HepG2 (cell line): Measurements from ENCODE around the gene SFT2D2. TPM values are rescaled to one million over a fixed set of nuclear protein-coding genes. Genes with fewer than 3 reads are reported as not detected.

Experiments
- ETV5 ChIP-seq: IDR thresholded peaks from 2 replicates; pipeline ENCODE4 v1.6.1; 2018; ENCODE audit warnings: missing biosample characterization, missing genetic modification reagents, inconsistent platforms, borderline replicate concordance
- IKZF5 ChIP-seq: IDR thresholded peaks from 2 replicates; pipeline ENCODE4 v1.6.1; 2018; ENCODE audit warnings: missing genetic modification reagents, mild to moderate bottlenecking, missing compliant biosample characterization
- MYPOP ChIP-seq: sonication (generic); formaldehyde crosslinking; IDR thresholded peaks from 2 replicates; pipeline ENCODE4 v1.8.1; 2023; ENCODE audit warnings: mild to moderate bottlenecking, moderate library complexity, missing genetic modification reagents
- RBM22 ChIP-seq: fragments of 200-400 bp; formaldehyde crosslinking; optimal IDR thresholded peaks from 2 replicates; pipeline ENCODE3; 2017; ENCODE audit warnings: mild to moderate bottlenecking, low read length, moderate library complexity
- RFX1 ChIP-seq: fragments of 450-650 bp; IDR thresholded peaks from 2 replicates; pipeline ENCODE4 v1.6.1; 2017
- RNF2 ChIP-seq: fragments of 450-650 bp; conservative IDR thresholded peaks from 2 replicates; pipeline ENCODE4 v1.6.1; 2016; ENCODE audit warnings: low read depth
- SNAPC2 ChIP-seq: sonication (generic); formaldehyde crosslinking; IDR thresholded peaks from 2 replicates; pipeline ENCODE4 v1.8.1; 2022; ENCODE audit warnings: mild to moderate bottlenecking, missing genetic modification reagents
- TCF7L2 ChIP-seq: IDR thresholded peaks from 2 replicates; pipeline ENCODE4 v1.6.1; 2011; ENCODE audit warnings: mild to moderate bottlenecking, low read depth, low read length, moderate library complexity
- ZFP82 ChIP-seq: sonication (generic); formaldehyde crosslinking; IDR thresholded peaks from 2 replicates; pipeline ENCODE4 v1.5.1; 2020; ENCODE audit warnings: mild to moderate bottlenecking, missing genetic modification reagents, borderline replicate concordance
- ZKSCAN1 ChIP-seq: fragments of 150-350 bp; IDR thresholded peaks from 2 replicates; pipeline ENCODE4 v1.6.1; 2014; ENCODE audit warnings: low read length
- ZMAT3 ChIP-seq: sonication (generic); formaldehyde crosslinking; conservative IDR thresholded peaks from 2 replicates; pipeline ENCODE4 v1.7.0; 2021; ENCODE audit warnings: missing genetic modification reagents
- ZMYM4 ChIP-seq: sonication (generic); formaldehyde crosslinking; IDR thresholded peaks from 2 replicates; pipeline ENCODE4 v1.8.1; 2023; ENCODE audit warnings: mild to moderate bottlenecking, missing genetic modification reagents
- ZNF382 ChIP-seq: sonication (generic); formaldehyde crosslinking; IDR thresholded peaks from 2 replicates; pipeline ENCODE4 v1.5.0; 2020; ENCODE audit warnings: missing genetic modification reagents, mild to moderate bottlenecking, borderline replicate concordance
- ZNF598 ChIP-seq: sonication (generic); formaldehyde crosslinking; IDR thresholded peaks from 2 replicates; pipeline ENCODE4 v1.5.1; 2020; ENCODE audit warnings: mild to moderate bottlenecking, missing genetic modification reagents, borderline replicate concordance
- ZNF768 ChIP-seq: sonication (generic); formaldehyde crosslinking; IDR thresholded peaks from 2 replicates; pipeline ENCODE4 v1.4.0; 2020; ENCODE audit warnings: missing genetic modification reagents
- ZNF816 ChIP-seq: sonication (generic); formaldehyde crosslinking; IDR thresholded peaks from 2 replicates; pipeline ENCODE4 v1.8.0; 2022; ENCODE audit warnings: missing genetic modification reagents, mild to moderate bottlenecking, borderline replicate concordance
- ZNF891 ChIP-seq: sonication (generic); formaldehyde crosslinking; IDR thresholded peaks from 2 replicates; pipeline ENCODE4 v1.5.0; 2020; ENCODE audit warnings: mild to moderate bottlenecking, missing genetic modification reagents
- ZSCAN9 ChIP-seq: IDR thresholded peaks from 2 replicates; pipeline ENCODE4 v1.6.1; 2016; ENCODE audit warnings: borderline replicate concordance
- polyA plus RNA-seq, 8 experiments: library from polyadenylated mRNA; depleted of rRNA in 3 of 8; stranded (reverse) in 7 of 8; unstranded in 1 of 8; fragments of >200 nt; fragmentation: Illumina TruSeq in 4 of 8; extraction: Trizol in 4 of 8; gene quantifications; 2 replicates each; pipeline versions ENCODE4 v1.2.1 to v1.2.3, GENCODE V29; 2011 to 2016; ENCODE audit warnings: low read depth in 4 of 8, missing spikeins in 1 of 8, mixed read lengths in 1 of 8; ENCODE audit not compliant: insufficient read depth in 1 of 8
- total RNA-seq, 5 experiments: library from RNA; depleted of rRNA; stranded (reverse); fragments of >200 nt; fragmentation: Illumina TruSeq; extraction: Trizol; gene quantifications; 2 replicates each; pipeline ENCODE4 v1.2.3, GENCODE V29; 2016; ENCODE audit warnings: low read depth in 1 of 5
- TF ChIP-seq, protein P1 (sequence below): sonication (generic); formaldehyde crosslinking; IDR thresholded peaks from 2 replicates; pipeline ENCODE4 v1.4.0; 2020; ENCODE audit warnings: mild to moderate bottlenecking, missing genetic modification reagents
- TF ChIP-seq, protein P2 (sequence below): conservative IDR thresholded peaks from 2 replicates; pipeline ENCODE4 v1.6.1; 2018; ENCODE audit warnings: missing genetic modification reagents
- TF ChIP-seq, protein P3 (sequence below): sonication (generic); formaldehyde crosslinking; IDR thresholded peaks from 2 replicates; pipeline ENCODE4 v1.4.0; 2020; ENCODE audit warnings: mild to moderate bottlenecking, missing genetic modification reagents

The SFT2D2 gene
- total and polyA plus RNA-seq, 2 of the 13 experiments (the other 11 are each of a cell fraction or from before 2014, with no cell fraction given): 10.0 to 28.8 TPM

- TF ChIP-seq, protein P1, sequence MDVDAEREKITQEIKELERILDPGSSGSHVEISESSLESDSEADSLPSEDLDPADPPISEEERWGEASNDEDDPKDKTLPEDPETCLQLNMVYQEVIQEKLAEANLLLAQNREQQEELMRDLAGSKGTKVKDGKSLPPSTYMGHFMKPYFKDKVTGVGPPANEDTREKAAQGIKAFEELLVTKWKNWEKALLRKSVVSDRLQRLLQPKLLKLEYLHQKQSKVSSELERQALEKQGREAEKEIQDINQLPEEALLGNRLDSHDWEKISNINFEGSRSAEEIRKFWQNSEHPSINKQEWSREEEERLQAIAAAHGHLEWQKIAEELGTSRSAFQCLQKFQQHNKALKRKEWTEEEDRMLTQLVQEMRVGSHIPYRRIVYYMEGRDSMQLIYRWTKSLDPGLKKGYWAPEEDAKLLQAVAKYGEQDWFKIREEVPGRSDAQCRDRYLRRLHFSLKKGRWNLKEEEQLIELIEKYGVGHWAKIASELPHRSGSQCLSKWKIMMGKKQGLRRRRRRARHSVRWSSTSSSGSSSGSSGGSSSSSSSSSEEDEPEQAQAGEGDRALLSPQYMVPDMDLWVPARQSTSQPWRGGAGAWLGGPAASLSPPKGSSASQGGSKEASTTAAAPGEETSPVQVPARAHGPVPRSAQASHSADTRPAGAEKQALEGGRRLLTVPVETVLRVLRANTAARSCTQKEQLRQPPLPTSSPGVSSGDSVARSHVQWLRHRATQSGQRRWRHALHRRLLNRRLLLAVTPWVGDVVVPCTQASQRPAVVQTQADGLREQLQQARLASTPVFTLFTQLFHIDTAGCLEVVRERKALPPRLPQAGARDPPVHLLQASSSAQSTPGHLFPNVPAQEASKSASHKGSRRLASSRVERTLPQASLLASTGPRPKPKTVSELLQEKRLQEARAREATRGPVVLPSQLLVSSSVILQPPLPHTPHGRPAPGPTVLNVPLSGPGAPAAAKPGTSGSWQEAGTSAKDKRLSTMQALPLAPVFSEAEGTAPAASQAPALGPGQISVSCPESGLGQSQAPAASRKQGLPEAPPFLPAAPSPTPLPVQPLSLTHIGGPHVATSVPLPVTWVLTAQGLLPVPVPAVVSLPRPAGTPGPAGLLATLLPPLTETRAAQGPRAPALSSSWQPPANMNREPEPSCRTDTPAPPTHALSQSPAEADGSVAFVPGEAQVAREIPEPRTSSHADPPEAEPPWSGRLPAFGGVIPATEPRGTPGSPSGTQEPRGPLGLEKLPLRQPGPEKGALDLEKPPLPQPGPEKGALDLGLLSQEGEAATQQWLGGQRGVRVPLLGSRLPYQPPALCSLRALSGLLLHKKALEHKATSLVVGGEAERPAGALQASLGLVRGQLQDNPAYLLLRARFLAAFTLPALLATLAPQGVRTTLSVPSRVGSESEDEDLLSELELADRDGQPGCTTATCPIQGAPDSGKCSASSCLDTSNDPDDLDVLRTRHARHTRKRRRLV (CRISPR knock-in tag): peak; percentile 53; the same call in 1 of the 2 replicates
- no peak for TF ChIP-seq TCF7L2
- TF ChIP-seq ZMAT3: no peak
- TF ChIP-seq, protein P2, sequence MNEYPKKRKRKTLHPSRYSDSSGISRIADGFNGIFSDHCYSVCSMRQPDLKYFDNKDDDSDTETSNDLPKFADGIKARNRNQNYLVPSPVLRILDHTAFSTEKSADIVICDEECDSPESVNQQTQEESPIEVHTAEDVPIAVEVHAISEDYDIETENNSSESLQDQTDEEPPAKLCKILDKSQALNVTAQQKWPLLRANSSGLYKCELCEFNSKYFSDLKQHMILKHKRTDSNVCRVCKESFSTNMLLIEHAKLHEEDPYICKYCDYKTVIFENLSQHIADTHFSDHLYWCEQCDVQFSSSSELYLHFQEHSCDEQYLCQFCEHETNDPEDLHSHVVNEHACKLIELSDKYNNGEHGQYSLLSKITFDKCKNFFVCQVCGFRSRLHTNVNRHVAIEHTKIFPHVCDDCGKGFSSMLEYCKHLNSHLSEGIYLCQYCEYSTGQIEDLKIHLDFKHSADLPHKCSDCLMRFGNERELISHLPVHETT: peak; percentile 89
- no peak for TF ChIP-seq ZNF382 (CRISPR knock-in tag)
- TF ChIP-seq ZNF598 (CRISPR knock-in tag): no peak
- TF ChIP-seq, protein P3, sequence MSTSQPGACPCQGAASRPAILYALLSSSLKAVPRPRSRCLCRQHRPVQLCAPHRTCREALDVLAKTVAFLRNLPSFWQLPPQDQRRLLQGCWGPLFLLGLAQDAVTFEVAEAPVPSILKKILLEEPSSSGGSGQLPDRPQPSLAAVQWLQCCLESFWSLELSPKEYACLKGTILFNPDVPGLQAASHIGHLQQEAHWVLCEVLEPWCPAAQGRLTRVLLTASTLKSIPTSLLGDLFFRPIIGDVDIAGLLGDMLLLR: peak; percentile 24; the same call in 1 of the 2 replicates
- TF ChIP-seq ZFP82 (CRISPR knock-in tag): peak; percentile 87
- 0 out of 2 replicates have a peak, but pooled peaks have one; percentile 34 for TF ChIP-seq IKZF5 (CRISPR knock-in tag)
- TF ChIP-seq ZKSCAN1: no peak
- TF ChIP-seq ZNF816: peak; percentile 89
- TF ChIP-seq MYPOP (CRISPR knock-in tag): peak; percentile 49; the same call in 1 of the 2 replicates
- peak; percentile 97 for TF ChIP-seq ZMYM4 (CRISPR knock-in tag)
- TF ChIP-seq SNAPC2 (CRISPR knock-in tag): peak; percentile 76; the same call in 1 of the 2 replicates
- TF ChIP-seq RFX1: no peak
- peak; percentile 92 for TF ChIP-seq ZNF891 (CRISPR knock-in tag)
- TF ChIP-seq ZSCAN9 (CRISPR knock-in tag): no peak
- TF ChIP-seq ZNF768 (CRISPR knock-in tag): 0 out of 2 replicates have a peak, but pooled peaks have one; percentile 45
- TF ChIP-seq RNF2: no peak
- no peak for TF ChIP-seq RBM22
- TF ChIP-seq ETV5 (CRISPR knock-in tag): peak; percentile 56; the same call in 1 of the 2 replicates
Observed at GRCh38 chr1:168178638-168179437, 47.0 kb upstream of the SFT2D2 start, which contains the start of gene TIPRL (continued).
